C4-2B (cell line): ENCODE measurements around the gene REV1.

Experiments
- H3K27ac ChIP-seq: fragments of 450-650 bp; 2 replicates; pipeline ENCODE4 v1.5.1; 2017
- ZFX ChIP-seq: fragments of 450-650 bp; IDR thresholded peaks from 2 replicates; pipeline ENCODE4 v1.6.1; 2017
- TF ChIP-seq, protein P1 (sequence below): fragments of 450-650 bp; conservative IDR thresholded peaks from 2 replicates; pipeline ENCODE4 v1.5.1; 2017; ENCODE audit warnings: mild to moderate bottlenecking

REV1 gene

DNA sequence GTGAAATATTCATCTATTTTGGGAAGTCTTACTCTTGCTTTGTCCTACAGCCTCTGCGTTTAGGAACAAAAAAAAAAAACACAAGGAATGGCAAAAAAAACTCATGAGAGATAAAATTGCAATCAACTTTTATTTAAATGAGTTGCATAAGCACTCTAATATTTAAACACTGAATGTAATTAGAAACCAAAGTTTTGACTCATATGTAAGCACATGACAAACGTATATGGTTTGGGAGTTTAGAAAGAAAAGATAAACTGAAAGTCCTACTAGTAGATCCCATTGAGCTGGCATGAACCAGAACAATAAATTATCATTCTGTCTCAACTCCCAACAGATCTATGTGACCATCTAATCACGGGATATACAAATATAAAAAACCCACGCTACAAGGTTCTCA lies 44.8 kb downstream of the REV1 start:
- no peak overlapping the region for H3K27ac ChIP-seq
- TF ChIP-seq ZFX = no peak
- TF ChIP-seq, protein P1, sequence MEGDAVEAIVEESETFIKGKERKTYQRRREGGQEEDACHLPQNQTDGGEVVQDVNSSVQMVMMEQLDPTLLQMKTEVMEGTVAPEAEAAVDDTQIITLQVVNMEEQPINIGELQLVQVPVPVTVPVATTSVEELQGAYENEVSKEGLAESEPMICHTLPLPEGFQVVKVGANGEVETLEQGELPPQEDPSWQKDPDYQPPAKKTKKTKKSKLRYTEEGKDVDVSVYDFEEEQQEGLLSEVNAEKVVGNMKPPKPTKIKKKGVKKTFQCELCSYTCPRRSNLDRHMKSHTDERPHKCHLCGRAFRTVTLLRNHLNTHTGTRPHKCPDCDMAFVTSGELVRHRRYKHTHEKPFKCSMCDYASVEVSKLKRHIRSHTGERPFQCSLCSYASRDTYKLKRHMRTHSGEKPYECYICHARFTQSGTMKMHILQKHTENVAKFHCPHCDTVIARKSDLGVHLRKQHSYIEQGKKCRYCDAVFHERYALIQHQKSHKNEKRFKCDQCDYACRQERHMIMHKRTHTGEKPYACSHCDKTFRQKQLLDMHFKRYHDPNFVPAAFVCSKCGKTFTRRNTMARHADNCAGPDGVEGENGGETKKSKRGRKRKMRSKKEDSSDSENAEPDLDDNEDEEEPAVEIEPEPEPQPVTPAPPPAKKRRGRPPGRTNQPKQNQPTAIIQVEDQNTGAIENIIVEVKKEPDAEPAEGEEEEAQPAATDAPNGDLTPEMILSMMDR = no peak

DNA sequence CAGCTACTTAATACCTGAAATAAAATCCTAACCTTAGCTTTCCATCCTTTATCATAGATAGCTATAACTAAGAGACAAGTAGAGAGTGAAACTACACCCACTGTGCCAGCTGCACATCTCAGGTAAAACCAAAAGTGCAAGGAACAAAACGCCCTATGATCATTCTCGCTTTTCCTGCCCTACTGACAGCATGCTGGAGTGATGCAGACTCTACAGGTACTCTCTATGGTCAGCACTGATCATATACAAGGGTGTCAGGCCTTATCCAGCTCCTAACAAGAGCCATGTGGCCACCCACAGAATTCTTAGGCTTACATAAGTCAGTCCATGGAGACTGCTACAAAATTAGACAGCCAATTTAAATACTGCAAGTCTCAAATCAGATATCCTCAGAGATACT lies 45.6 kb downstream of the REV1 start:
- TF ChIP-seq ZFX = no peak
- TF ChIP-seq, protein P1 = no peak
- no peak overlapping the region for H3K27ac ChIP-seq

DNA sequence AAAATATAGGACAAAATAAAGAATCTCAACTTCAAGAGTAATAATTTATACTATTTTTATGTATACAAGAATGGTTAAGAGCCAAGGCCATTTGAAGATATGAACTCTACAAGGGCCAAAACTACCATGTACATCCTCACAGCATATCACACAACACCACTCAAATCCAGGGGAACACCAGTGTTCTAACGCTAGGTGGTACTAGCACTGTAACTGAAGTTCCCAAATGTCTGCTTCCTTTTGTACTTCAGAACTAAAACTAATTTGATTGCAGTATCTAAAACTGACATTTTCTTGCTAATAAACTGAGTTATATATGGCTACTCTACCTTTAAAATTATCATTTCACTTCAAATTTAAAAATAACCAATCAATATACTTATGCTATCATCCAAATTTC lies 47.0 kb downstream of the REV1 start:
- TF ChIP-seq, protein P1 = 0 out of 2 replicates have a peak, but pooled peaks have one; percentile 9
- TF ChIP-seq ZFX = no peak

DNA sequence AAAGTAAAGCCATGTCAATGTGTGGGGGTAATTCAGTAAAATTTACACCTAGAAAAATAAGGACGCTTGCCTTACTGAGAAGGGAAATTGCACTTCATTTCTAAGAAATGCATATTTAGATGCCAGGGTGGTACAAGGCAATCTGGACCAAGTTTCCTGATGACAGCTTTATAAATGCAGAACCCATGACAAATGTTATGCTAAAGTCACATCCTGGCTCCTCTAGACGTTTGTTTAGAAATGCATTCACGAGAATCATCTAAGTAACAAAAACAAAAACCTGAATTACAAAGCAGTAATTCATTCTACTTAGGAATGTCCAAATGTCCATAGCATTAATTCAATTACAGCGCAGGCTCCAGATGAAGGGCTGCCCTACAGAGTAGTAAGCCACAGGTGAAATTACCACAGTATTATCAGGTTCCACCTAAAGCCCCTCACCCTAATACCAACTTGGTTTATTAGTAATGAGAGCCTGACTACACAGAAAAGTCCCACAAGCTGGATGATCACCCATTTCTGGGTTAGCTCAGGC lies 49.8 kb downstream of the REV1 start:
- H3K27ac ChIP-seq = no peak overlapping the region
- TF ChIP-seq, protein P1 = no peak
- no peak for TF ChIP-seq ZFX

More for the DNA sequence above, 47.0 kb downstream of the REV1 start:
- H3K27ac ChIP-seq = no peak overlapping the region

DNA sequence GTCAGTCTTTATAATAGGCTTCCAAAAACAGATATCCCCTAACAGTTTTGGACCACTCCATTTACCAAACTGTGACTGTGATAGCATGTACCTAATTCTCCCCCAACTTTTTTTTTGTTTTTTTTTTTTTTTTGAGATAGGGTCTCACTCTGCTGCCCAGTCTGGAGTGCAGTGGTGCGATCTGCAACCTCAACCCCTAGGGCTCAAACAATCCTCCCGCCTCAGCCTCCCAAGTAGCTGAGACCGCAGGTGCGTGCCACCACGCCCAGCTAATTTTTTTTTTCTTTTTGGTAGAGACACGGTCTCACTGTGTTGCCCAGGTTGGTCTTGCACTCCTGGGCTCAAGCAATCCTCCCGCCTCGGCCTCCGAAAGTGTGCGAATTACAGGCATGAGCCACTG lies 52.9 kb downstream of the REV1 start:
- TF ChIP-seq, protein P1 = no peak
- TF ChIP-seq ZFX = no peak
- H3K27ac ChIP-seq = no peak overlapping the region

DNA sequence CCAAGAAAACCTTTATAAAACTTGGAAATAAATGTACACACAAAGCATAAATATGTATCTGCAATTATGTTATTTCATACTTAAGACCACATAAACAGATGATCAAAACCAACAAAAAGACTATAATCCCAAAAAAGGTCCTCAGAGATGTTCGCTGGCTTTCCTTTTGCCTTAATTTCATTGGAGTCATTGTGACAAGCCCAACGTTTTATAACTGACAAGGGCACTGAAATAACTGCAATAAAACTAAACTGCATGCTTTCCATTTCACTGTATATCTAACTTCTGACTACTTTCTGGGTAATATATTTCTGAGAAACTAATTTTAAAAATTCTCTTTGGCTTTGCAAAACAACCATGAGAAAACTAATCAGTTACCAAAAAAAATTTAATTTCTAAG lies 56.5 kb downstream of the REV1 start:
- TF ChIP-seq, protein P1 = no peak
- TF ChIP-seq ZFX = no peak
- H3K27ac ChIP-seq = no peak overlapping the region

DNA sequence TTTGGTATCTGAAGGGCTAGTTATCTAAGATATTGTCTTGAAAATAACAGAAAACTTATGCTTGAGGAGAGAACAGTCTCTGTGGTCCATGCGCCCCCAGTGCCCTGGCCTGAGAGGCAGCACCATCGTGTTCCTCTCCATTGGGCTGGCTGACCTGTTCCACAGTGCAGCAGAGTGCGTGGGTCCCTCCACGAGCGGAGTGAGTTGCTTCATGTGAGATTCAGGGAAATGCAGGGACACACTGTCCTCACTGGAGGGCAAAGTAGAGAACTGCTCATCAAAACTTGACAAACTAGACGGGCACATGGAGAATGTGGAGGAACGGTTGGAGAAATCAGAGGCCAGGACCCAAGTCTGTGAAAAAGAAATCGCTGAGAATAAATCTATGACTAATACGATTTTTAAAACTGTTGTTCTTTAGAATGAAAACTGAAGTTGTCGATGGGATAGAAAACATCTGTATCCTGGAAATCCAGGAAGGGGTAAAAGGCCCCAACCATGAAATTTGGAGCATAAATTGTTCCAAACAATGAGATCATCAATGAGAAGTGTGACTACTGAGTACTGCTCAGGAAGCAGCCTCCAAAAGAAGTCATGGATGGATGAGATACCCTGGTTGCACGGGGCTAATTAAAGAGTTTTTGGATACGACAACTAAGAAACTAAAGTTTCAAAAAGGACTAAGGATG lies 58.1 kb downstream of the REV1 start:
- TF ChIP-seq, protein P1 = no peak
- TF ChIP-seq ZFX = no peak
- H3K27ac ChIP-seq = 0 out of 2 replicates have a peak overlapping the region, but pooled peaks have one; percentile 32
